Measurements from ENCODE around the gene CHST3. TPM values are rescaled to one million over a fixed set of nuclear protein-coding genes. Genes with fewer than 3 reads are reported as not detected.

The CHST3 gene
- total RNA-seq, 1 donor from 2014 or later: 26.0 TPM

- no peak for TF ChIP-seq POLR2A (IDR thresholded peaks at IDR 0.05)
- no peak for TF ChIP-seq POLR2AphosphoS5 (IDR thresholded peaks at IDR 0.05; ENCODE audit: insufficient read depth in 1 of 2, low read depth in 1 of 2)
- no peak for TF ChIP-seq CTCF (IDR thresholded peaks at IDR 0.05)
- no peaks in the 10 kb centered on the region for H3K9me3 ChIP-seq
- no peak overlapping the region for H3K4me3 ChIP-seq
- H3K36me3 ChIP-seq: no peaks in the 10 kb centered on the region
- H3K4me1 ChIP-seq: peaks cover 20% of the 10 kb centered on the region
- H3K27me3 ChIP-seq: no peaks in the 10 kb centered on the region
- no peak for DNase-seq (ENCODE audit: extremely low spot score in 2 of 2)
- intact Hi-C loops (cut with DNase I): no loop called here
- no peak overlapping the region for H3K27ac ChIP-seq
These were observed 62.3 kb downstream of the CHST3 start for GRCh38 chr10:72026278-72027111.

- no peaks in the 10 kb centered on the region for H3K27me3 ChIP-seq
- TF ChIP-seq POLR2A (IDR thresholded peaks at IDR 0.05) (no peak), CTCF (IDR thresholded peaks at IDR 0.05) (no peak), POLR2AphosphoS5 (IDR thresholded peaks at IDR 0.05; ENCODE audit: insufficient read depth in 1 of 2, low read depth in 1 of 2) (no peak)
- no peaks in the 10 kb centered on the region for H3K36me3 ChIP-seq
- no peaks in the 10 kb centered on the region for H3K9me3 ChIP-seq
- H3K4me1 ChIP-seq: peaks cover 20% of the 10 kb centered on the region
- intact Hi-C loops (cut with DNase I): no loop called here
- H3K27ac ChIP-seq: no peak overlapping the region
- no peak for DNase-seq (ENCODE audit: extremely low spot score in 2 of 2)
- H3K4me3 ChIP-seq: no peak overlapping the region
These were observed 63.3 kb downstream of the CHST3 start for GRCh38 chr10:72027498-72027897.

- Histone ChIP-seq H3K36me3 (no peaks in the 10 kb centered on the region), H3K27ac (no peak overlapping the region), H3K9me3 (no peaks in the 10 kb centered on the region), H3K27me3 (no peaks in the 10 kb centered on the region), H3K4me1 (peaks cover 20% of the 10 kb centered on the region), H3K4me3 (no peak overlapping the region)
- intact Hi-C loops (cut with DNase I): no loop called here
- TF ChIP-seq CTCF (IDR thresholded peaks at IDR 0.05) (no peak), POLR2AphosphoS5 (IDR thresholded peaks at IDR 0.05; ENCODE audit: insufficient read depth in 1 of 2, low read depth in 1 of 2) (no peak), POLR2A (IDR thresholded peaks at IDR 0.05) (no peak)
- DNase-seq (ENCODE audit: extremely low spot score in 2 of 2): no peak
These were observed 65.2 kb downstream of the CHST3 start for GRCh38 chr10:72029414-72029813.

GRCh38 chr10:72030762-72031543 lies 66.8 kb downstream of the CHST3 start:
- H3K9me3 ChIP-seq: no peaks in the 10 kb centered on the region
- no peak for DNase-seq (ENCODE audit: extremely low spot score in 2 of 2)
- intact Hi-C loops (cut with DNase I): no loop called here
- no peak overlapping the region for H3K27ac ChIP-seq
- TF ChIP-seq POLR2A (IDR thresholded peaks at IDR 0.05) (no peak), CTCF (IDR thresholded peaks at IDR 0.05) (no peak), POLR2AphosphoS5 (IDR thresholded peaks at IDR 0.05; ENCODE audit: insufficient read depth in 1 of 2, low read depth in 1 of 2) (peak in 1 of 2 donors; percentile 36)
- no peaks in the 10 kb centered on the region for H3K36me3 ChIP-seq
- no peaks in the 10 kb centered on the region for H3K27me3 ChIP-seq
- no peak overlapping the region for H3K4me3 ChIP-seq
- H3K4me1 ChIP-seq: peaks cover 20% of the 10 kb centered on the region
